HG02571 (cell line): ENCODE data around the gene SPDYE3.
"Not testable (repeated sequence)": the region's sequence is repeated elsewhere in the genome, so short reads cannot be mapped to it uniquely, and the experiment has no call there.

Experiments
- ATAC-seq: cut with Tn5 transposase; IDR thresholded peaks from one replicate; pipeline ENCODE4 v1.9.1; 2021; ENCODE audit warnings: mild to moderate bottlenecking, moderate library complexity; ENCODE audit not compliant: unreplicated experiment

The SPDYE3 gene

GRCh38 chr7:100307402-100307801 is at the start of gene SPDYE3:
Gene SPDYE3, plus strand, starts transcription at chr7:100307702. Its CDS starts 184 bp downstream, at chr7:100307886.
- ATAC-seq = not testable (repeated sequence)

GRCh38 chr7:100259984-100260383 is 47.5 kb upstream of the SPDYE3 start:
- ATAC-seq = not testable (repeated sequence)

- ATAC-seq = not testable (repeated sequence)
Measured at GRCh38 chr7:100262896-100263295, 44.6 kb upstream of the SPDYE3 start.

- ATAC-seq = not testable (repeated sequence)
Measured at GRCh38 chr7:100264223-100264622, 43.3 kb upstream of the SPDYE3 start.

GRCh38 chr7:100264669-100265165 is 42.8 kb upstream of the SPDYE3 start:
- not testable (repeated sequence) for ATAC-seq

- ATAC-seq = not testable (repeated sequence)
Measured at GRCh38 chr7:100265851-100266250, 41.7 kb upstream of the SPDYE3 start.

GRCh38 chr7:100266576-100267354 is 40.7 kb upstream of the SPDYE3 start:
- no peak for ATAC-seq

GRCh38 chr7:100267648-100268047 is 39.9 kb upstream of the SPDYE3 start:
- no peak for ATAC-seq

- not testable (repeated sequence) for ATAC-seq
Measured at GRCh38 chr7:100268882-100269281, 38.6 kb upstream of the SPDYE3 start.

GRCh38 chr7:100269306-100270045 is 38.0 kb upstream of the SPDYE3 start:
- not testable (repeated sequence) for ATAC-seq

GRCh38 chr7:100270046-100270918 is 37.2 kb upstream of the SPDYE3 start:
- not testable (repeated sequence) for ATAC-seq

- ATAC-seq = not testable (repeated sequence)
Measured at GRCh38 chr7:100270941-100271593, 36.4 kb upstream of the SPDYE3 start.

GRCh38 chr7:100271716-100272537 is 35.6 kb upstream of the SPDYE3 start:
- peak; percentile 89 for ATAC-seq

- not testable (repeated sequence) for ATAC-seq
Measured at GRCh38 chr7:100272538-100272902, 35.0 kb upstream of the SPDYE3 start.

GRCh38 chr7:100275120-100275519 is 32.4 kb upstream of the SPDYE3 start:
- no peak for ATAC-seq

GRCh38 chr7:100276126-100276525 is 31.4 kb upstream of the SPDYE3 start:
- not testable (repeated sequence) for ATAC-seq

GRCh38 chr7:100282069-100282608 is 25.4 kb upstream of the SPDYE3 start:
- not testable (repeated sequence) for ATAC-seq

GRCh38 chr7:100283147-100283546 is 24.4 kb upstream of the SPDYE3 start:
- not testable (repeated sequence) for ATAC-seq
